ENCODE data around the gene EIF4EBP2.

GRCh38 chr10:70440296-70441160 is 36.6 kb downstream of the EIF4EBP2 start:
- TF ChIP-seq EZH2 (IDR thresholded peaks at IDR 0.05; ENCODE audit: insufficient read depth, poor library complexity, severe bottlenecking), result peak; percentile 92
- no peak for TF ChIP-seq EZH2phosphoT487 (IDR thresholded peaks at IDR 0.05; ENCODE audit: insufficient read depth, low read depth)

All from GM23248 (cell line).